ENCODE results near the gene RANBP10. TPM values are rescaled to one million over a fixed set of nuclear protein-coding genes. Genes with fewer than 3 reads are reported as not detected.
"Not testable (repeated sequence)": the region's sequence is repeated elsewhere in the genome, so short reads cannot be mapped to it uniquely, and the experiment has no call there.

Gene RANBP10
- total RNA-seq, 2 experiments from 2014 or later = 15.6 to 18.0 TPM

DNA sequence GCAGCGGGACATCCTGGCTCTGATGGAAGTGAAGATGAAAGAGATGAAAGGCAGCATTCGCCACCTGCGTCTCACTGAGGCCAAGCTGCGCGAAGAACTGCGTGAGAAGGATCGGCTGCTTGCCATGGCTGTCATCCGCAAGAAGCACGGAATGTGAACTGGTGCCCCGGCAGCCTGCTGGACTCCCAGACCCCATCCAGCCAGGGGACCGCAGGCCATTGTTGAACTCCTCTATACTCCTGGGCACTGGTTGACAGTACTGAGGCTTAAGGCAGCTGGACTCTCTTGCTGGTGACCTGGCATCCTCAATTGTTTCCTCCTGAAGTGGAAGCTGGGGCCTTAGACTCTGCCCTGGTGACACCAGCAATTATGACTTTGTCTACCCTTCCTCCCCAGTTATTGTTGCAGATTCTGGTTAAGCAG lies 37.0 kb upstream of the RANBP10 start:
- Mint-ChIP-seq H3K4me3 (peak overlapping the region; percentile 94), H3K36me3 (ENCODE audit: low read depth) (peaks cover 20% of the 10 kb centered on the region), H3K4me1 (peaks cover 41% of the 10 kb centered on the region), H3K9me3 (ENCODE audit: low read depth) (no peaks in the 10 kb centered on the region), H3K27me3 (no peaks in the 10 kb centered on the region), H3K27ac (peak overlapping the region; percentile 93)
- POLR2A ChIA-PET = interaction anchor here (0.6 to 2.5 kb wide), 4 partner anchors 10 to 177 kb away, joined by 3 to 9 read pairs (median 4); partner anchors contain the start of genes RANBP10 and TSNAXIP1
- intact Hi-C loops (cut with DNase I, micrococcal nuclease) = loop anchor here (1.0 to 10.0 kb wide), 2 partner anchors 319 to 596 kb away; partner anchors contain the start of genes FHOD1 (in 1 of the 2) and RIPOR1 (in 1 of the 2)
- ATAC-seq (no peak), DNase-seq (no peak)
- CTCF ChIA-PET = interaction anchor here (0.6 to 2.7 kb wide), 9 partner anchors 10 to 178 kb away, joined by 3 to 11 read pairs (median 4); partner anchors contain the start of genes RANBP10 and TSNAXIP1

GRCh38 chr16:67842509-67843342 lies 36.4 kb upstream of the RANBP10 start:
- ChIA-PET POLR2A (interaction anchor here (0.6 to 2.5 kb wide), 3 partner anchors 9 to 94 kb away, joined by 3 to 9 read pairs (median 4); partner anchors contain the start of genes RANBP10 and TSNAXIP1), CTCF (interaction anchor here (0.6 to 2.7 kb wide), 8 partner anchors 10 to 179 kb away, joined by 3 to 11 read pairs (median 4); partner anchors contain the start of genes RANBP10 and TSNAXIP1)
- DNase-seq (peak; percentile 77), ATAC-seq (peak; percentile 14)
- Mint-ChIP-seq H3K9me3 (ENCODE audit: low read depth) (no peaks in the 10 kb centered on the region), H3K4me3 (peak overlapping the region; percentile 94), H3K36me3 (ENCODE audit: low read depth) (peaks cover 17% of the 10 kb centered on the region), H3K27ac (peak overlapping the region; percentile 93), H3K27me3 (no peaks in the 10 kb centered on the region), H3K4me1 (peaks cover 35% of the 10 kb centered on the region)
- intact Hi-C loops (cut with DNase I, micrococcal nuclease) = loop anchor here (1.0 to 10.0 kb wide), 12 partner anchors 9 to 616 kb away; partner anchors contain the start of genes RANBP10 (in 2 of the 2), TSNAXIP1 (in 2 of the 2), ACD (in 1 of the 2) and CTCF (in 1 of the 2)

DNA sequence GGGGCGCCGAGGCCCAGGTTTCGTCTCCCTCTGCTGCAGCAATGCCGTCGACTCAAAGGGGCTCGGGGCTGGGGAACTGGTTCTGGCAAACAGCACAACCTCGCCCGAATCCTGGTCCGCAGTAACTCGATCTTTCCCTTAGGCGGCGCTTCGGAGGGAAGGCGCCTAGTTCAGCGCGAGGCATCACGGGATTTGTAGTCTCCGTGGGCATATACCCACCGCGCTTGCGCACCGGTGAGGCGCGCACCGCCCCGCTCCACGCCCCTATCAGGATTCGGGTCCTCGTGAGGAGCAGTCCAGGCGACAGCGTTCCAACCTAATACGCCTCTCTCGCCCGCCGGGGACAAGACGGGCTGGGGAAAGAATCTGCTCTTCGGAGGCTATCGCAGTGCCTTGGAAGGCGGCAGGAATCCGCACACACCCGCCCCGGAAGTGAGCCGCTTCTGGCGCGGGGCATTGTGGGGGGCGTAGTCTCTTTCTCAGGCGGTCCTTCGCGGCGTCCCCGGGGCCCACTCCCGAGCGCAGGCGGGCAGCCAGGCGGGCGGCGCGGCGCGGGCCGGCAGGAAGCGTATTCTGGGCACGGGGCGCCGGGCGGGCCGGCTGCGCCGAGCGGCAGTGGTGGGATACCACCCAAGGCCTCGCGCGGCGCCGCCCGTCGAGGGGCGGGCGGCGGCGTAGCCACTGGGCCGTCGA lies 35.6 kb upstream of the RANBP10 start, which contains the start of gene THAP11:
THAP11 (plus strand) TSS at position 505 of the 693 bp plus-strand sequence. CDS start 235 bp downstream, outside the sequence.
- DNase-seq (peak; percentile 97), ATAC-seq (peak; percentile 55)
- peaks cover 33% of the 10 kb centered on the region for H3K4me1 Mint-ChIP-seq
- peak within 1 kb of the TSS; percentile 97 for H3K27ac Mint-ChIP-seq
- intact Hi-C loops (cut with DNase I, micrococcal nuclease) = loop anchor here (1.0 to 10.0 kb wide), 11 partner anchors 9 to 616 kb away; partner anchors contain the start of genes RANBP10 (in 2 of the 2), TSNAXIP1 (in 2 of the 2), ACD (in 1 of the 2) and CTCF (in 1 of the 2)
- no peaks in the 10 kb centered on the region for H3K27me3 Mint-ChIP-seq
- H3K36me3 Mint-ChIP-seq (ENCODE audit: low read depth) = peaks cover 15% of the 10 kb centered on the region
- ChIA-PET POLR2A (interaction anchor here (0.8 kb wide), 1 partner anchor 9 kb away, joined by 3 read pairs; no protein-coding TSS in a partner anchor), CTCF (interaction anchor here (0.8 kb wide), 1 partner anchor 18 kb away, joined by 4 read pairs; no protein-coding TSS in a partner anchor)
- no peaks in the 10 kb centered on the region for H3K9me3 Mint-ChIP-seq (ENCODE audit: low read depth)
- H3K4me3 Mint-ChIP-seq = peak within 1 kb of the TSS; percentile 94

GRCh38 chr16:67841198-67841815 lies 34.9 kb upstream of the RANBP10 start:
- Mint-ChIP-seq H3K27me3 (no peaks in the 10 kb centered on the region), H3K36me3 (ENCODE audit: low read depth) (peaks cover 15% of the 10 kb centered on the region), H3K4me1 (peaks cover 33% of the 10 kb centered on the region), H3K9me3 (ENCODE audit: low read depth) (no peaks in the 10 kb centered on the region), H3K4me3 (peak overlapping the region; percentile 94), H3K27ac (peak overlapping the region; percentile 97)
- DNase-seq (no peak), ATAC-seq (no peak)
- POLR2A ChIA-PET = interaction anchor here (0.8 kb wide), 1 partner anchor 9 kb away, joined by 3 read pairs; no protein-coding TSS in a partner anchor
- intact Hi-C loops (cut with DNase I, micrococcal nuclease) = loop anchor here in 1 of 2 experiments (10.0 kb wide), 1 partner anchor 317 kb away; the partner anchor contains the start of gene RIPOR1
- CTCF ChIA-PET = interaction anchor here (0.8 to 1.0 kb wide), 3 partner anchors 17 to 129 kb away, joined by 4 read pairs; no protein-coding TSS in a partner anchor

DNA sequence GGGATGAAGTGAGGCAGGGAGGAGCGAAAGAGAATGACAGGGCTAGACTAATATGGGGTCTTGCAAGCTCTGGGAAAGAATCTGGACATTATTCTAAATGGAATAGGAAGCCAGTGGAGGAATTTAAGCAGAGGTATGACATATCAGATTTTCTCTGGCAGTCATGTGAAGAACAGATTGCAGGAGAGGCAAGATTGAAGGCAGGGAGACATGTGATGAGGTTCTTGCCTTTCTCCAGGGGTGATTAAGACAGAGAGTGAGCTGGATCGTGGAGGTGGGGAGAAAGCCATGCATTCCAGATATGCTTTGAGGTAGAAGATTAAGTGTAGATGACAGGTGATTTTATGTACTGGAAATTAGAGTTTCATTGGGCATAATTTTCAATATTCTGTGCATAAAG lies 31.5 kb upstream of the RANBP10 start:
- Mint-ChIP-seq H3K27ac (no peak overlapping the region), H3K9me3 (ENCODE audit: low read depth) (no peaks in the 10 kb centered on the region), H3K4me1 (peaks cover 9% of the 10 kb centered on the region), H3K4me3 (no peak overlapping the region), H3K36me3 (ENCODE audit: low read depth) (no peaks in the 10 kb centered on the region), H3K27me3 (no peaks in the 10 kb centered on the region)
- POLR2A ChIA-PET = no interaction called here
- intact Hi-C loops (cut with DNase I, micrococcal nuclease) = no loop called here
- CTCF ChIA-PET = interaction anchor here (0.6 to 1.7 kb wide), 2 partner anchors 21 to 31 kb away, joined by 3 to 5 read pairs; partner anchors contain the start of gene TSNAXIP1
- ATAC-seq = no peak
- no peak for DNase-seq

DNA sequence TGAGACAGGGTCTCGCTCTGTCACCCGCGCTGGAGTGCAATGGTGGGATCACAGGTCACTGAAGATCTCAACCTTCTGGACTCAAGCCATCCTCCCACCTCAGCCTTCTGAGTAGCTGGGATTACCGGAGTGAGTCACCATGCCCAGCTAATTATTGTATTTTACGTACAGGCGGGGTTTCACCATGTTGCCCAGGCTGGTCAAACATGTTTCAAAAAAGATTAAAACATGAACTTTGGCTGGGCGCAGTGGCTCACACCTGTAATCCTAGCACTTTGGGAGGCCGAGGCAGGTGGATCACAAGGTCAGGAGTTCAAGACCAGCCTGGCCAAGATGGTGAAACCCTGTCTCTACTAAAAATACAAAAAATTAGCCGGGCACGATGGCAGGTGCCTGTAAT lies 30.8 kb upstream of the RANBP10 start:
- H3K9me3 Mint-ChIP-seq (ENCODE audit: low read depth); H3K27me3 Mint-ChIP-seq; H3K36me3 Mint-ChIP-seq (ENCODE audit: low read depth); POLR2A ChIA-PET; H3K4me3 Mint-ChIP-seq; ATAC-seq; H3K27ac Mint-ChIP-seq; DNase-seq; intact Hi-C loops (cut with DNase I, micrococcal nuclease): not testable (repeated sequence)
- H3K4me1 Mint-ChIP-seq = peaks cover 15% of the 10 kb centered on the region
- CTCF ChIA-PET = interaction anchor here (0.6 to 1.7 kb wide), 3 partner anchors 18 to 119 kb away, joined by 3 to 5 read pairs (median 3); no protein-coding TSS in a partner anchor

DNA sequence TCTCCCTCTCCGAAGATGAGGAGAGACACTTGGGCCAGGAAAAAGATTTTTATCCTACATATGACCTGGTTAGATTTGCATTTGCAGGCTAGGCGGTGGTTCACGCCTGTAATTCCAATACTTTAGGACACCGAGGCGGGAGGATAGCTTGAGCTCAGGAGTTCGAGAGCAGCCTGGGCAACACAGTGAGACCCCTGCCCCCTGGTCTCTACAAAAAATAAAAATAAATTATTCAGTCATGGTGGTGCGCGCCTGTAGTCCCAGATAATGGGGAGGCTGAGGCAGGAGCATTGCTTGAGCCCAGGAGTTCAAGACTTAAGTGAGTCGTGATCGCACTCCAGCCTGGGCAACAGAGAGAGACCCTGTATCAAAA lies 27.9 kb upstream of the RANBP10 start:
- intact Hi-C loops (cut with DNase I, micrococcal nuclease) = loop anchor here in 1 of 2 experiments (1.0 kb wide), 1 partner anchor 18 kb away; no protein-coding TSS in a partner anchor
- POLR2A ChIA-PET = interaction anchor here (0.9 to 1.8 kb wide), 4 partner anchors 10 to 41 kb away, joined by 3 to 9 read pairs (median 6); partner anchors contain the start of genes NUTF2, RANBP10 and TSNAXIP1
- Mint-ChIP-seq H3K4me3 (peak overlapping the region; percentile 87), H3K9me3 (ENCODE audit: low read depth) (no peaks in the 10 kb centered on the region), H3K27ac (peak overlapping the region; percentile 78), H3K27me3 (no peaks in the 10 kb centered on the region), H3K4me1 (peaks cover 9% of the 10 kb centered on the region), H3K36me3 (ENCODE audit: low read depth) (peaks cover 10% of the 10 kb centered on the region)
- ATAC-seq (no peak), DNase-seq (no peak)
- CTCF ChIA-PET = interaction anchor here (0.7 to 4.6 kb wide), 8 partner anchors 11 to 313 kb away, joined by 3 to 37 read pairs (median 4); partner anchors contain the start of genes RANBP10 and TSNAXIP1

DNA sequence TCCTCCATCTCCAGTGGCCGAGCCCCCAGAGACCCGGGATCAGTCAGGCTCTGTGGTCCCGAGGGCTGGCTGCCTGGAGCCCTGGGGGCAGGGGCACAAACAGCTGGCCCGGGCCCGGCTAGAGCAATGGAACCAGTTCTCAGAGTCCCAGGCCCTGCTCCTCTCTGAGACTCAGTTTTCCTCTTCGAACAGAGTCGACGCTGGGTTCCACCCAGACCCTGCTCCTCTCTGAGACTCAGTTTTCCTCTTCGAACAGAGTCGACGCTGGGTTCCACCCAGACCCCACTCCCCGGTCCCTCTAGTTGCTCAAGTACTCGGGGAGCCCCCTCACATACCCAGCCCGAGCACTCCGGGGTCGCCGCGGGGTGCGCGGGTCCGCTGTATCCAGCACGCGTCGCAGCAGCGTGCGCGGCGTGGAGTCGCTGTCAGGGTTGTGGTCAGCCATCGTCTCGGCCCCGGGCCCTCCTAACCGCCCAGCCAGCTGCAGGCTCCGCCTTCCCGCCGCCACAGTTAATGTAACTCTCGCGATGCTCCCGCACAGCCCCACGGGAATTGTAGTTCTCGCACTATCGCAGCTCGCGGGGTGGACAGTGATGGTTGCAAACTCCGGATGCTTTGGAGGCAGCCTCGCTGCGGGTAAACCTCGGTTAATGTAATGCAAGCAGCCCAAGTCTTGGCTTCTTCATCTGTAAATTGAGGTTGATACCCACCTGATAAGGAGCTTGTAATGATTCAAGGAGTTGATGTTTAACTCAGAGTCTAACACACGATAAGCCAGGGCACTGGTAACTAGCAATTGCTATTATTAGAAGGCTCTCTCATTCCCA lies 27.3 kb upstream of the RANBP10 start:
- Mint-ChIP-seq H3K9me3 (ENCODE audit: low read depth) (no peaks in the 10 kb centered on the region), H3K36me3 (ENCODE audit: low read depth) (peaks cover 10% of the 10 kb centered on the region), H3K27me3 (no peaks in the 10 kb centered on the region), H3K4me3 (peak overlapping the region; percentile 87), H3K4me1 (peaks cover 9% of the 10 kb centered on the region), H3K27ac (peak overlapping the region; percentile 78)
- POLR2A ChIA-PET = interaction anchor here (0.9 to 1.8 kb wide), 4 partner anchors 11 to 41 kb away, joined by 3 to 9 read pairs (median 6); partner anchors contain the start of genes NUTF2, RANBP10 and TSNAXIP1
- DNase-seq (peak; percentile 97), ATAC-seq (peak; percentile 100)
- CTCF ChIA-PET = interaction anchor here (0.5 to 4.6 kb wide), 12 partner anchors 10 to 373 kb away, joined by 3 to 37 read pairs (median 4); partner anchors contain the start of genes RANBP10 and TSNAXIP1
- intact Hi-C loops (cut with DNase I, micrococcal nuclease) = loop anchor here (1.0 to 2.0 kb wide), 8 partner anchors 9 to 607 kb away; partner anchors contain the start of genes NUTF2 (in 2 of the 2), RANBP10 (in 2 of the 2), TSNAXIP1 (in 2 of the 2) and CENPT (in 1 of the 2)

DNA sequence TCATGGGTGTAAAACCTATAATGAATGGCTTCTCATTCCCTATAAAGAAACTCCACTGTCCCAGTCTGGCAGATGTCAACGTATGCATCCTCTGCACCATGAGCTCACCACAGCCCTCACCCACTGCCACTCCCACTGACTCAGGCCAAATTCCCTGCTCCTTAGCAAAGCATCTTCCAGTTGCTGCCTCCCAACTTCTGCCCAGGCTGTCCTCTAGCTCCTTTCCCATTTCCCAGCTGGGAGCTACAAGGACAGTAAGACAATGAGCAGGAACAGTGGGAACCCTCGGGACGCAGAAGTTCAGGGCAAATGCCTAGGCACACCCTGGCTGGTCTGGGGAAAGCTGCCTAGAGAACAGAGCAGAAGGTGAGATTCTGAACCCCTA lies 26.7 kb upstream of the RANBP10 start:
- ATAC-seq = no peak
- no peak overlapping the region for H3K27ac Mint-ChIP-seq
- intact Hi-C loops (cut with DNase I, micrococcal nuclease) = loop anchor here (1.0 to 2.0 kb wide), 7 partner anchors 9 to 606 kb away; partner anchors contain the start of genes NUTF2 (in 2 of the 2), RANBP10 (in 2 of the 2), TSNAXIP1 (in 2 of the 2) and CENPT (in 1 of the 2)
- CTCF ChIA-PET = interaction anchor here (0.5 to 4.6 kb wide), 9 partner anchors 10 to 373 kb away, joined by 3 to 37 read pairs (median 4); no protein-coding TSS in a partner anchor
- POLR2A ChIA-PET = interaction anchor here (0.6 to 1.8 kb wide), 4 partner anchors 11 to 106 kb away, joined by 3 to 9 read pairs (median 6); partner anchors contain the start of genes NUTF2, RANBP10 and TSNAXIP1
- H3K9me3 Mint-ChIP-seq (ENCODE audit: low read depth) = no peaks in the 10 kb centered on the region
- peak overlapping the region; percentile 87 for H3K4me3 Mint-ChIP-seq
- no peak for DNase-seq
- H3K36me3 Mint-ChIP-seq (ENCODE audit: low read depth) = peaks cover 10% of the 10 kb centered on the region
- H3K4me1 Mint-ChIP-seq = peaks cover 9% of the 10 kb centered on the region
- no peaks in the 10 kb centered on the region for H3K27me3 Mint-ChIP-seq

Data from activated CD4-positive, alpha-beta T cell treated with anti-CD3 and anti-CD28 coated beads for 36 hours (primary cell).